ENCODE measurements around the gene RPS6KB1. TPM values are rescaled to one million over a fixed set of nuclear protein-coding genes. Genes with fewer than 3 reads are reported as not detected.
A peak's percentile ranks its signal among the peaks of the same experiment; 100 is the strongest.

The RPS6KB1 gene
- total RNA-seq, 1 donor from 2014 or later: 19.2 TPM

- TF ChIP-seq CTCF (IDR thresholded peaks at IDR 0.05; ENCODE audit: insufficient read depth, low read length, poor library complexity, severe bottlenecking): no peak
- Histone ChIP-seq H3K27me3 (ENCODE audit: control insufficient read depth, insufficient read depth, low read length) (no peaks in the 10 kb centered on the region), H3K36me3 (ENCODE audit: control insufficient read depth, insufficient read depth, low read length) (no peaks in the 10 kb centered on the region), H3K4me3 (ENCODE audit: low read depth, low read length) (no peak overlapping the region)
- DNase-seq (ENCODE audit: low read depth): no peak
Measured at GRCh38 chr17:59877965-59878364, 15.0 kb upstream of the RPS6KB1 start.

GRCh38 chr17:59878624-59879023 lies 14.3 kb upstream of the RPS6KB1 start:
- H3K4me3 ChIP-seq (ENCODE audit: low read depth, low read length): no peak overlapping the region
- DNase-seq (ENCODE audit: low read depth): no peak
- H3K27me3 ChIP-seq (ENCODE audit: control insufficient read depth, insufficient read depth, low read length): no peaks in the 10 kb centered on the region
- TF ChIP-seq CTCF (IDR thresholded peaks at IDR 0.05; ENCODE audit: insufficient read depth, low read length, poor library complexity, severe bottlenecking): no peak
- no peaks in the 10 kb centered on the region for H3K36me3 ChIP-seq (ENCODE audit: control insufficient read depth, insufficient read depth, low read length)

GRCh38 chr17:59884861-59885260 lies 8.1 kb upstream of the RPS6KB1 start:
- H3K36me3 ChIP-seq (ENCODE audit: control insufficient read depth, insufficient read depth, low read length): peaks cover 2% of the 10 kb centered on the region
- no peak for TF ChIP-seq CTCF (IDR thresholded peaks at IDR 0.05; ENCODE audit: insufficient read depth, low read length, poor library complexity, severe bottlenecking)
- no peak overlapping the region for H3K4me3 ChIP-seq (ENCODE audit: low read depth, low read length)
- H3K27me3 ChIP-seq (ENCODE audit: control insufficient read depth, insufficient read depth, low read length): no peaks in the 10 kb centered on the region
- no peak for DNase-seq (ENCODE audit: low read depth)

GRCh38 chr17:59888145-59888750 lies 4.7 kb upstream of the RPS6KB1 start:
- DNase-seq (ENCODE audit: low read depth): no peak
- no peaks in the 10 kb centered on the region for H3K27me3 ChIP-seq (ENCODE audit: control insufficient read depth, insufficient read depth, low read length)
- H3K36me3 ChIP-seq (ENCODE audit: control insufficient read depth, insufficient read depth, low read length): peaks cover 2% of the 10 kb centered on the region
- no peak overlapping the region for H3K4me3 ChIP-seq (ENCODE audit: low read depth, low read length)
- TF ChIP-seq CTCF (IDR thresholded peaks at IDR 0.05; ENCODE audit: insufficient read depth, low read length, poor library complexity, severe bottlenecking): no peak

GRCh38 chr17:59890720-59891119 lies 2.2 kb upstream of the RPS6KB1 start:
- DNase-seq (ENCODE audit: low read depth): no peak
- Histone ChIP-seq H3K36me3 (ENCODE audit: control insufficient read depth, insufficient read depth, low read length) (no peaks in the 10 kb centered on the region), H3K27me3 (ENCODE audit: control insufficient read depth, insufficient read depth, low read length) (no peaks in the 10 kb centered on the region), H3K4me3 (ENCODE audit: low read depth, low read length) (no peak overlapping the region)
- TF ChIP-seq CTCF (IDR thresholded peaks at IDR 0.05; ENCODE audit: insufficient read depth, low read length, poor library complexity, severe bottlenecking): no peak

GRCh38 chr17:59892251-59892923 lies 534 bp upstream of the RPS6KB1 start:
- TF ChIP-seq CTCF (IDR thresholded peaks at IDR 0.05; ENCODE audit: insufficient read depth, low read length, poor library complexity, severe bottlenecking): no peak
- peak overlapping the region; percentile 97 for H3K4me3 ChIP-seq (ENCODE audit: low read depth, low read length)
- no peaks in the 10 kb centered on the region for H3K27me3 ChIP-seq (ENCODE audit: control insufficient read depth, insufficient read depth, low read length)
- no peak for DNase-seq (ENCODE audit: low read depth)
- no peaks in the 10 kb centered on the region for H3K36me3 ChIP-seq (ENCODE audit: control insufficient read depth, insufficient read depth, low read length)
